ENCODE measurements around the gene TRABD. TPM values are rescaled to one million over a fixed set of nuclear protein-coding genes. Genes with fewer than 3 reads are reported as not detected.

Gene TRABD
- polyA plus RNA-seq, 1 donor (not counting 4 experiments of a cell fraction or from before 2014, with no cell fraction given), result 22.7 TPM

GRCh38 chr22:50225200-50225969 is 39.7 kb downstream of the TRABD start:
- DNase-seq (ENCODE audit: low read depth, low spot score) (no peak), FAIRE-seq (no peak)
- Histone ChIP-seq H3K4me3 (ENCODE audit: control insufficient read depth in 2 of 3, extremely low read depth in 1 of 3, insufficient read depth in 2 of 3, low read depth in 1 of 3, low read length in 3 of 3) (no peak overlapping the region), H3K4me2 (ENCODE audit: control insufficient read depth, extremely low read depth, insufficient read depth, low read depth, low read length) (no peak overlapping the region), H2AFZ (ENCODE audit: control insufficient read depth, low read length) (no peak overlapping the region), H3K36me3 (ENCODE audit: control insufficient read depth in 2 of 2, extremely low read depth in 1 of 2, insufficient read depth in 2 of 2, low read length in 2 of 2) (peaks cover 11 to 42% of the 10 kb centered on the region in 2 experiments), H3K27ac (ENCODE audit: control insufficient read depth, insufficient read depth, low read length) (no peak overlapping the region), H3K79me2 (ENCODE audit: control insufficient read depth, insufficient read depth, low read length) (no peaks in the 10 kb centered on the region), H3K4me1 (ENCODE audit: control insufficient read depth, extremely low read depth, insufficient read depth, low read length) (no peaks in the 10 kb centered on the region), H3K9ac (ENCODE audit: control insufficient read depth, extremely low read depth, insufficient read depth, low read length) (no peak overlapping the region), H3K9me3 (ENCODE audit: control insufficient read depth, low read depth, low read length) (no peaks in the 10 kb centered on the region), H3K27me3 (ENCODE audit: control insufficient read depth, extremely low read depth, insufficient read depth, low read length) (no peaks in the 10 kb centered on the region), H4K20me1 (ENCODE audit: control insufficient read depth, extremely low read depth, insufficient read depth, low read length) (no peaks in the 10 kb centered on the region), H3K9me1 (ENCODE audit: control insufficient read depth, extremely low read depth, insufficient read depth, low read length) (no peaks in the 10 kb centered on the region)
- dilution Hi-C loops (cut with MboI; ENCODE audit: extremely low pct_ligation_motif_present, low sequenced_read_pairs), result no loop called here
- no peak for TF ChIP-seq EZH2 (IDR thresholded peaks at IDR 0.05; ENCODE audit: low read length)
- TF ChIP-seq, protein P1, sequence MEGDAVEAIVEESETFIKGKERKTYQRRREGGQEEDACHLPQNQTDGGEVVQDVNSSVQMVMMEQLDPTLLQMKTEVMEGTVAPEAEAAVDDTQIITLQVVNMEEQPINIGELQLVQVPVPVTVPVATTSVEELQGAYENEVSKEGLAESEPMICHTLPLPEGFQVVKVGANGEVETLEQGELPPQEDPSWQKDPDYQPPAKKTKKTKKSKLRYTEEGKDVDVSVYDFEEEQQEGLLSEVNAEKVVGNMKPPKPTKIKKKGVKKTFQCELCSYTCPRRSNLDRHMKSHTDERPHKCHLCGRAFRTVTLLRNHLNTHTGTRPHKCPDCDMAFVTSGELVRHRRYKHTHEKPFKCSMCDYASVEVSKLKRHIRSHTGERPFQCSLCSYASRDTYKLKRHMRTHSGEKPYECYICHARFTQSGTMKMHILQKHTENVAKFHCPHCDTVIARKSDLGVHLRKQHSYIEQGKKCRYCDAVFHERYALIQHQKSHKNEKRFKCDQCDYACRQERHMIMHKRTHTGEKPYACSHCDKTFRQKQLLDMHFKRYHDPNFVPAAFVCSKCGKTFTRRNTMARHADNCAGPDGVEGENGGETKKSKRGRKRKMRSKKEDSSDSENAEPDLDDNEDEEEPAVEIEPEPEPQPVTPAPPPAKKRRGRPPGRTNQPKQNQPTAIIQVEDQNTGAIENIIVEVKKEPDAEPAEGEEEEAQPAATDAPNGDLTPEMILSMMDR (optimal IDR thresholded peaks at IDR 0.05 in 1 of 3, IDR thresholded peaks at IDR 0.05 in 1 of 3, conservative IDR thresholded peaks at IDR 0.05 in 1 of 3; ENCODE audit: extremely low read depth in 1 of 3, insufficient read depth in 2 of 3, low read length in 3 of 3), result no peak

DNA sequence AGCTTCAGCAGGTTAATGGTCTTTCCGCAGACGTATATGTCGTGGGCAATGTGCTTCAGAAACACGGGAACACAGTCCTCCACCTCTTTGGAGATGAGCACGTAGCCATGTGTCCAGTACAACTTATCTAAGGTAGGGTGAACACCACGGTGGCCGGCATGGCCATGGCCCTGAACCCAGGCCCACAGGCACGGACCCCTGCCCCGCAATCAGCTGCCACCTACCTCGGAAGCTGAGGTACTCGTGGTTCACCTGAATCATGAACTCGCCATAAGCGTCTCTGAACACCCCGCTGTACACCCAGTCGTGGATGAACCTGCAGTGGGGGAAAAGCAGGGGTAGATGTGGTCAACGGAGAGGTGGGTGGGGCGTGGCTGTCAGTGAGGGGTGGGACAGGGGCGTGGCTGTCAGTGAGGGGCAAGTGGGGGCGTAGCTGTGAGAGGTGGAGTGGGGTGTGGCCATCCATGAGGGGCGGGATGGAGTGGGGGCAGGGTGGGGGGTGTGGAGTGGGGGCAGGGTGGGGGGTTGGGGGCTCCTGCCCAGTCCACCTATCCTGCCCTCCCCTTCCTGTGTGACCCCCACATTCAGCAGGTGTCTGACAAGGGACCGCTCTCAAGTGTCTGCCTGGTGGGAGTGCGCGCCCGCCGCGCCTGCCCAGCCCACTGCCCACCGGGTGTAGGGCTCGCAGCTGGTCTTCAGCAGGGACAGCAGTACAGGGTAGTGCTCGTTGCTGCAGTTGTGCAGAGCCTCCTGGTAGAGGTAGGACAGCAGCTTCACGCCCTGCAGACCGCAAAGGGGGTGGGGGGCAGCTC is 40.6 kb downstream of the TRABD start:
- no peak overlapping the region for H3K4me3 ChIP-seq (ENCODE audit: control insufficient read depth in 2 of 3, extremely low read depth in 1 of 3, insufficient read depth in 2 of 3, low read depth in 1 of 3, low read length in 3 of 3)
- H3K4me1 ChIP-seq (ENCODE audit: control insufficient read depth, extremely low read depth, insufficient read depth, low read length), result no peaks in the 10 kb centered on the region
- H3K9me1 ChIP-seq (ENCODE audit: control insufficient read depth, extremely low read depth, insufficient read depth, low read length), result no peaks in the 10 kb centered on the region
- TF ChIP-seq EZH2 (IDR thresholded peaks at IDR 0.05; ENCODE audit: low read length), result no peak
- TF ChIP-seq, protein P1 (optimal IDR thresholded peaks at IDR 0.05 in 1 of 3, IDR thresholded peaks at IDR 0.05 in 1 of 3, conservative IDR thresholded peaks at IDR 0.05 in 1 of 3; ENCODE audit: extremely low read depth in 1 of 3, insufficient read depth in 2 of 3, low read length in 3 of 3), result no peak
- H3K79me2 ChIP-seq (ENCODE audit: control insufficient read depth, insufficient read depth, low read length), result no peaks in the 10 kb centered on the region
- peaks cover 11 to 35% of the 10 kb centered on the region in 2 experiments for H3K36me3 ChIP-seq (ENCODE audit: control insufficient read depth in 2 of 2, extremely low read depth in 1 of 2, insufficient read depth in 2 of 2, low read length in 2 of 2)
- no peak overlapping the region for H3K4me2 ChIP-seq (ENCODE audit: control insufficient read depth, extremely low read depth, insufficient read depth, low read depth, low read length)
- no peak for FAIRE-seq
- H4K20me1 ChIP-seq (ENCODE audit: control insufficient read depth, extremely low read depth, insufficient read depth, low read length), result no peaks in the 10 kb centered on the region
- no peaks in the 10 kb centered on the region for H3K9me3 ChIP-seq (ENCODE audit: control insufficient read depth, low read depth, low read length)
- no peak overlapping the region for H3K27ac ChIP-seq (ENCODE audit: control insufficient read depth, insufficient read depth, low read length)
- DNase-seq (ENCODE audit: low read depth, low spot score), result no peak
- H2AFZ ChIP-seq (ENCODE audit: control insufficient read depth, low read length), result no peak overlapping the region
- H3K27me3 ChIP-seq (ENCODE audit: control insufficient read depth, extremely low read depth, insufficient read depth, low read length), result no peaks in the 10 kb centered on the region
- dilution Hi-C loops (cut with MboI; ENCODE audit: extremely low pct_ligation_motif_present, low sequenced_read_pairs), result no loop called here
- no peak overlapping the region for H3K9ac ChIP-seq (ENCODE audit: control insufficient read depth, extremely low read depth, insufficient read depth, low read length)

Measured in keratinocyte (primary cell).